ENCODE results near the gene STBD1.

The STBD1 gene

GRCh38 chr4:76305971-76306881 lies at the start of gene STBD1:
STBD1 (plus strand) TSS chr4:76306733; CDS start chr4:76306770, 37 bp downstream.
- peak within 1 kb of the TSS; percentile 79 for H3K4me3 ChIP-seq (ENCODE audit: low read depth, low read length)
- ChIA-PET POLR2A (interaction anchor here (1.2 to 1.6 kb wide), 3 partner anchors 9 to 158 kb away, joined by 4 to 7 read pairs (median 6); partner anchors contain the start of genes NUP54 and SCARB2), CTCF (interaction anchor here (0.8 to 6.1 kb wide), 18 partner anchors 8 to 156 kb away, joined by 3 to 73 read pairs (median 5); no protein-coding TSS in a partner anchor)
- DNase-seq (ENCODE audit: low read depth, low spot score): no peak
- TF ChIP-seq CTCF (IDR thresholded peaks at IDR 0.05; ENCODE audit: insufficient read depth, low read length, missing control alignments): no peak

DNA sequence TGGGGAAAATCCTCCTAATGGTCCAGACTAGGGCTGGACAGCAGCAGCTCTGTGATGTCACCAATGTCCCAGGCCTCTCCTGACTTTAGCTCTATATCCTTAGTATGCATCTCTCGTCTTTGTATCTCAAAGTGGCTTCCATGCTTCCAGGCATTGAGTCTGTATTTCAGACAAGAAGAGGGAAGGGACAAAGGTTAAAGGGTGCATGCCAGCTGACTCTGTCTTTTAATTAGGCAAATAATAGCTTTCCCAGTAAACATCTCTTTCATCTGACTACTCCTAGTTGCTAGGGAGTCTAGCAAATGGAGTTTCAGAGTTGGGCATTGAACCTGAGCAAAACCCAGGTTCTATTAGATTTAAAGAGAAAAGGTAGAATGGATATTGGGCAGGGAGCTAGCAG lies 49.6 kb upstream of the STBD1 start:
- POLR2A ChIA-PET: no interaction called here
- H3K4me3 ChIP-seq (ENCODE audit: low read depth, low read length): no peak overlapping the region
- TF ChIP-seq CTCF (IDR thresholded peaks at IDR 0.05; ENCODE audit: insufficient read depth, low read length, missing control alignments): no peak
- CTCF ChIA-PET: no interaction called here
- DNase-seq (ENCODE audit: low read depth, low spot score): no peak

DNA sequence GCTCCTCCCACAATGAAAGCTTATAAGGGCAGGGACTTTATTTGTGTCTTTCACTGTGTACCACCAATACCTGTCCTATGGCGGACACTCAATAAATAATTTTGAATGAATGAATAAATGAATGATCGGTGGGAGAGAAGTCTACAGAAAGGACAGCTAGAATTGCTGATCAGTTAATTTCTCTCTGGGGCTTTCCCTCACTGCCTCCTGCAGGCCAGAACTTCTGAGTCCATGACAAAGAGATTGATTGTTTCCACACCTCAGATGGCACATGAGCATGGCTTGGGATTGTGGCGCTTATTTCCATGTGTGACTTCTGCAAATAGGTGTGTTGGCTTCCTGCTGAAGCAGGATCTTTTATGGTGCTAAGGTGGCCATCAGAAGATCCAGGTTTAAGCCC lies 48.7 kb upstream of the STBD1 start:
- no peak for TF ChIP-seq CTCF (IDR thresholded peaks at IDR 0.05; ENCODE audit: insufficient read depth, low read length, missing control alignments)
- no peak overlapping the region for H3K4me3 ChIP-seq (ENCODE audit: low read depth, low read length)
- CTCF ChIA-PET: no interaction called here
- POLR2A ChIA-PET: no interaction called here
- no peak for DNase-seq (ENCODE audit: low read depth, low spot score)

DNA sequence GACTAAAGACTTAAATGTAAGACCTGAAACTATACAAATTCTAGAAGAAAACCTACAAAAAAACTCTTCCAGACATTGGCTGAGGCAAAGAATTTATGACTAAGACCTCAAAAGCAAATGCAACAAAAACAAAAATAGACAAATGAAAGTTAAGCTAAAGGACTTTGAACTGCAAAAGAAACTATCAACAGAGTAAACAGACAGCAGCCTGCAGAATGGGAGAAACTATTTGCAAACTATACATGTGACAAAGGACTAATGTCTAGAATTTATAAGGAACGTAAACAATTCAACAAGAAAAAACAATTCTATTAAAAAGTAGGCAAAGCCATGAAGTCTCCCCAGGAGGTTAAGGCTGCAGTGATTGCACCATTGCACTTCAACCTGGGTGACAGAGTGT lies 46.0 kb upstream of the STBD1 start:
- POLR2A ChIA-PET: no interaction called here
- CTCF ChIA-PET: interaction anchor here (0.6 to 1.7 kb wide), 2 partner anchors 46 to 347 kb away, joined by 4 to 5 read pairs; partner anchors contain the start of gene STBD1
- DNase-seq (ENCODE audit: low read depth, low spot score): no peak
- no peak overlapping the region for H3K4me3 ChIP-seq (ENCODE audit: low read depth, low read length)
- no peak for TF ChIP-seq CTCF (IDR thresholded peaks at IDR 0.05; ENCODE audit: insufficient read depth, low read length, missing control alignments)

GRCh38 chr4:76265631-76266218 lies 40.8 kb upstream of the STBD1 start:
- CTCF ChIA-PET: no interaction called here
- POLR2A ChIA-PET: no interaction called here
- no peak for DNase-seq (ENCODE audit: low read depth, low spot score)
- no peak for TF ChIP-seq CTCF (IDR thresholded peaks at IDR 0.05; ENCODE audit: insufficient read depth, low read length, missing control alignments)
- no peak overlapping the region for H3K4me3 ChIP-seq (ENCODE audit: low read depth, low read length)

- no peak for TF ChIP-seq CTCF (IDR thresholded peaks at IDR 0.05; ENCODE audit: insufficient read depth, low read length, missing control alignments)
- CTCF ChIA-PET: no interaction called here
These were observed 39.9 kb upstream of the STBD1 start for GRCh38 chr4:76266627-76267026.

More at GRCh38 chr4:76266627-76267026, 39.9 kb upstream of the STBD1 start:
- POLR2A ChIA-PET: no interaction called here
- no peak for DNase-seq (ENCODE audit: low read depth, low spot score)
- H3K4me3 ChIP-seq (ENCODE audit: low read depth, low read length): no peak overlapping the region
